Right renal cortex interstitium (tissue), 3 donors: ENCODE measurements around the gene BCAS3. TPM values are rescaled to one million over a fixed set of nuclear protein-coding genes. Genes with fewer than 3 reads are reported as not detected.

Experiments used
- DNase-seq, 3 donors: peaks; one replicate each; pipeline ENCODE4 v3.0.0-alpha.2; 2013; ENCODE audit warnings: low read depth in 3 of 3, low spot score in 2 of 3
- polyA plus RNA-seq, 3 donors: library from polyadenylated mRNA; unstranded; fragments of 120-200 nt; gene quantifications; one replicate each; pipeline ENCODE4 v1.2.1, GENCODE V29; 2013; ENCODE audit not compliant: insufficient read length in 3 of 3

Gene BCAS3
- polyA plus RNA-seq, 3 donors, result 27.6 to 28.5 (median 27.8) TPM

- DNase-seq, result no peak
Observed at GRCh38 chr17:61047515-61047914, 369.9 kb downstream of the BCAS3 start.

- DNase-seq, result no peak
Observed at GRCh38 chr17:61048376-61049106, 370.9 kb downstream of the BCAS3 start.

GRCh38 chr17:61053469-61053868, 375.8 kb downstream of the BCAS3 start:
- DNase-seq, result no peak

- DNase-seq, result no peak
Observed at GRCh38 chr17:61054436-61054835, 376.8 kb downstream of the BCAS3 start.

- DNase-seq, result no peak
Observed at GRCh38 chr17:61057257-61057656, 379.6 kb downstream of the BCAS3 start.

GRCh38 chr17:61058066-61058465, 380.4 kb downstream of the BCAS3 start:
- DNase-seq, result no peak

GRCh38 chr17:61063528-61063927, 385.9 kb downstream of the BCAS3 start:
- DNase-seq, result no peak

GRCh38 chr17:61064087-61064951, 386.7 kb downstream of the BCAS3 start:
- no peak for DNase-seq

- DNase-seq, result peak in 2 of 3 donors; percentile 39 to 47
Observed at GRCh38 chr17:61065263-61065773, 387.7 kb downstream of the BCAS3 start.

- DNase-seq, result no peak
Observed at GRCh38 chr17:61066062-61066461, 388.4 kb downstream of the BCAS3 start.

- no peak for DNase-seq
Observed at GRCh38 chr17:61070649-61071048, 393.0 kb downstream of the BCAS3 start.

- no peak for DNase-seq
Observed at GRCh38 chr17:61072648-61073047, 395.0 kb downstream of the BCAS3 start.

- DNase-seq, result no peak
Observed at GRCh38 chr17:61073131-61073530, 395.5 kb downstream of the BCAS3 start.

- no peak for DNase-seq
Observed at GRCh38 chr17:61073799-61074513, 396.3 kb downstream of the BCAS3 start.

GRCh38 chr17:61075988-61076387, 398.3 kb downstream of the BCAS3 start:
- no peak for DNase-seq

GRCh38 chr17:61076621-61077031, 399.0 kb downstream of the BCAS3 start:
- DNase-seq, result no peak

GRCh38 chr17:61081959-61082358, 404.3 kb downstream of the BCAS3 start:
- DNase-seq, result no peak

- DNase-seq, result no peak
Observed at GRCh38 chr17:61084260-61084659, 406.6 kb downstream of the BCAS3 start.

- DNase-seq, result no peak
Observed at GRCh38 chr17:61087024-61087423, 409.4 kb downstream of the BCAS3 start.

- no peak for DNase-seq
Observed at GRCh38 chr17:61088556-61088955, 410.9 kb downstream of the BCAS3 start.

- no peak for DNase-seq
Observed at GRCh38 chr17:61091096-61091495, 413.4 kb downstream of the BCAS3 start.
